ENCODE data around the gene TAOK1.

The TAOK1 gene

GRCh38 chr17:29571486-29571882 lies 181.3 kb downstream of the TAOK1 start:
- H3K9me3 ChIP-seq (ENCODE audit: control insufficient read depth, insufficient read depth, low read length) = no peaks in the 10 kb centered on the region
- peaks cover 3% of the 10 kb centered on the region; the same call in 1 of the 2 replicates for H3K4me1 ChIP-seq (ENCODE audit: insufficient read depth, low read length)
- H3K9ac ChIP-seq (ENCODE audit: low read depth, low read length) = no peak overlapping the region
- no peaks in the 10 kb centered on the region for H3K36me3 ChIP-seq (ENCODE audit: insufficient read depth, low read length)

DNA sequence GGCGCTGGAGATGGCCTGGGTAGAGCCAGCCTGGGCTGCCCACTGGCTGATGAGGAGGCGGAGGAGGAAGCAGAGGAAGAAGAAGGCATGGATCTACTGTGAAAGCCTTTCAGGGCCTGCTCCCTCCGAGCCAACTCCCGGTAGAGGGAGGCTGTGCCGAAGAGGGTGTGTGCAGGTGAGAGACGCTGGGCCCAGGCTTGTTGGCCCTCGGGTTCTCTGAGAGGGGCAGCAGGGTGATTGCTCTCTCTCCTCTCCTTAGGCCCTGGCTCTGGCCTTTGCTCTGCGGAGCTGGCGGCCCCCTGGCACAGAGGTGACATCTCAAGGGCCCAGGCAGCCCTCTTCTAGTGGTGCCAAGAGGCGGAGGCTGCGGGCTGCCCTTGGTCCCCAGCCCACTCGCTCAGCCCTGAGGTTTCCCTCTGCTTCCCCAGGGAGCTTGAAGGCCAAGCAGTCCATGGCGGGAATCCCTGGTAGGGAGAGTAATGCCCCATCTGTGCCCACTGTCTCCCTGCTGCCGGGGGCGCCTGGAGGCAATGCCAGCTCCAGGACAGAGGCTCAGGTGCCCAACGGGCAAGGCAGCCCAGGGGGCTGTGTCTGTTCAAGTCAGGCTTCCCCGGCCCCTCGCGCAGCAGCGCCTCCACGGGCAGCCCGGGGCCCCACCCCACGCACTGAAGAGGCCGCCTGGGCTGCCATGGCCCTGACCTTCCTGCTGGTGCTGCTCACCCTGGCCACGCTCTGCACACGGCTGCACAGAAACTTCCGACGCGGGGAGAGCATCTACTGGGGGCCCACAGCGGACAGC lies 181.9 kb downstream of the TAOK1 start:
- no peaks in the 10 kb centered on the region for H3K36me3 ChIP-seq (ENCODE audit: insufficient read depth, low read length)
- no peaks in the 10 kb centered on the region for H3K9me3 ChIP-seq (ENCODE audit: control insufficient read depth, insufficient read depth, low read length)
- H3K9ac ChIP-seq (ENCODE audit: low read depth, low read length) = peak overlapping the region; percentile 38; the same call in 1 of the 2 replicates
- peaks cover 3% of the 10 kb centered on the region; the same call in 1 of the 2 replicates for H3K4me1 ChIP-seq (ENCODE audit: insufficient read depth, low read length)

- H3K36me3 ChIP-seq (ENCODE audit: insufficient read depth, low read length) = no peaks in the 10 kb centered on the region
- H3K9me3 ChIP-seq (ENCODE audit: control insufficient read depth, insufficient read depth, low read length) = no peaks in the 10 kb centered on the region
- H3K4me1 ChIP-seq (ENCODE audit: insufficient read depth, low read length) = peaks cover 3% of the 10 kb centered on the region; the same call in 1 of the 2 replicates
- H3K9ac ChIP-seq (ENCODE audit: low read depth, low read length) = peak overlapping the region; percentile 38; the same call in 1 of the 2 replicates
These were observed 182.8 kb downstream of the TAOK1 start for GRCh38 chr17:29572691-29573557.

DNA sequence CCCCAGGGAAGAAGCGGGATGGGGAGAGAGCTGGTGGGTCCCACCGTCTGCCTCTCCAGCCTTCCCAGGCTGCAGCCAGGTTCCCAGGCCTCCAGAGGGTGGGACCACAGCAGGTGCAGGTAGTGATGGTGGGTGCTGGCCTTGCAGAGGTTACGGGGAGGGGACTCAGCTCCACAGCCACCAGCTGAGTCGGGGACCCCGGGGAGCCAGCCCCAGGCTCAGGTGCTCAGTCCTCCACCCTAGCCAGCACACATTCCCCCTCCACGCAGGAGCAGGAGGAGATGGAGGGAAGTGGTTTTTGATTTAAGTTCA lies 183.4 kb downstream of the TAOK1 start:
- H3K9me3 ChIP-seq (ENCODE audit: control insufficient read depth, insufficient read depth, low read length) = no peaks in the 10 kb centered on the region
- H3K4me1 ChIP-seq (ENCODE audit: insufficient read depth, low read length) = peaks cover 3% of the 10 kb centered on the region; the same call in 1 of the 2 replicates
- H3K9ac ChIP-seq (ENCODE audit: low read depth, low read length) = no peak overlapping the region
- no peaks in the 10 kb centered on the region for H3K36me3 ChIP-seq (ENCODE audit: insufficient read depth, low read length)

DNA sequence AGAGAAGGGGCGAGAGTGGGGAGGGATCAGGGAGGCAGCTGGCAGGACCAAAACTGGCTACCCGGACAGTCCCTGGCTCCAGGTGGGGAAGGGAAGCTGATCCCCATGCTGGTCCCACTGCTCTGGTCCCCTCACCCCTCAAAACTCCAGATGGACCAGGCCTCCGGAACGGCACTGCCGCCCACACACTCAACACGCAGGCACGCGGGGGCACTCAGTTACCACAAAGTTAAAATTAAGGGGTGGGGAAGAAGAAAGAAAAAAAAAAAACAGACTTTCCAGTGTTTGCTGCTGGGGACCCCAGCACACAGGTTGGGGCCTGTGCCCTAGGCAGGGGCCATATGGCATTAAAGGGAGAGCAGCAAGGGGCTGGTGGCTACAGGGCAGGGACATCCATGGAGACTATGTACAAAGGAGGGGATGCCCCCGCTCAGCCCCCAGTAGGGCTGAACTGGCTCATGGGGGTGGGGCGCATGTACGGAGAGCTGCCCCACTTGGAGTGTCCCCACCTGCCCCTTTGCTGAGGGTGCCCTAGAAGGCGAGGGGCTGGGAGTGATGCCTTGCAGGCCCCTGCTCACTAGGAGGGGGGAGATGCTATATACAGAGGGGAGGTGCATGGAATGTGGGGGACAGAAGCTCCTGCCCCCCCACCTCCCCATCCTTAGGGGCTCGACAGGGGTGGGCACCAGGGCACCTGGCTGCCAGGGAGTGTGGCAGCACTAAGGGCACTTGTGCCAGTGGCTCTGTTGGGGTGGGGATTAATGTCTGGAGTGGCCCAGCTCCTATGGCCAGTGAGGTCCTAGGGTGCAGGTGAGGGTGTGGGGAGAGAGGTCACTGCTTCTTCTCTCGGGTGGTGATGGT lies 183.9 kb downstream of the TAOK1 start:
- no peak overlapping the region for H3K9ac ChIP-seq (ENCODE audit: low read depth, low read length)
- peaks cover 3% of the 10 kb centered on the region; the same call in 1 of the 2 replicates for H3K4me1 ChIP-seq (ENCODE audit: insufficient read depth, low read length)
- no peaks in the 10 kb centered on the region for H3K9me3 ChIP-seq (ENCODE audit: control insufficient read depth, insufficient read depth, low read length)
- no peaks in the 10 kb centered on the region for H3K36me3 ChIP-seq (ENCODE audit: insufficient read depth, low read length)

DNA sequence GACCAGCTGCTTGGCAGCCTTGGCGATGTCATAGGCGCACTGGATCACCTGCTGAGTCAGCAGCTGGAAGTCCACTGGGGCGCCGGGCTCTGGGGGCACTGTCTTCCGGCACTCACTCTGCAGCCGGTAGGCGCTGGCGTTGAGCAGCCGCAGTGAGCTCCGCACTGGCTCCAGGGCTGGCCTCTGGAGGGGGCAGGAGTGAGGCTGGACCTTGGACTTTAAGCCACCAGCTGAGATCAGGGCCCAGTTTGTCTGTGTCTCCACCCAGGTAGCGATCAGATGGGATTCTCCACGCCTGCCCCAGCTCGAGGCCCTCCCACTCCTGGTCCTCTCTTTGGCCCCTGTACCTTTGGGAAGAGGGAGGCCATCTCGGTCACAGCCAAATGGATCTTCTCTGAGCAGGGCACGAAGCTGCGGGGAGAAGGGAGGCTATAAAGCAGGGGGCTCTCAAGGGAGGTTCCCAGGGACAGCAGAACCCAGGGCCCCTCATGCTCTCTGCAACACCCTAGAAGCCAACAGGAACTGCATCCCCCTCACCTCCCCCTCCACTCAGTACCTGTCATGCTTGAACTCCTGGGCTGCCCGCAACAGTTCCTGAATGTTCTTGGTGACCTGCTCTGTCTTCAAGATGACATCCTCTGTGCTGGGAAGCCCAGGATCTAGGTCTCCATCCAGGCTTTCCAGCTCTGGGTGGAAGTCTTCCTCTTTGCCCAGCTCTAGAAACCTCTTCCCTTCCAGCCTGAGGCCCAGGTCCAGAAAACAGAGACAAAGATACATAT lies 184.8 kb downstream of the TAOK1 start:
- H3K9ac ChIP-seq (ENCODE audit: low read depth, low read length) = no peak overlapping the region
- H3K4me1 ChIP-seq (ENCODE audit: insufficient read depth, low read length) = peaks cover 3% of the 10 kb centered on the region; the same call in 1 of the 2 replicates
- no peaks in the 10 kb centered on the region for H3K36me3 ChIP-seq (ENCODE audit: insufficient read depth, low read length)
- no peaks in the 10 kb centered on the region for H3K9me3 ChIP-seq (ENCODE audit: control insufficient read depth, insufficient read depth, low read length)

GRCh38 chr17:29575511-29576213 lies 185.5 kb downstream of the TAOK1 start:
- no peaks in the 10 kb centered on the region for H3K36me3 ChIP-seq (ENCODE audit: insufficient read depth, low read length)
- H3K4me1 ChIP-seq (ENCODE audit: insufficient read depth, low read length) = peaks cover 3% of the 10 kb centered on the region; the same call in 1 of the 2 replicates
- H3K9me3 ChIP-seq (ENCODE audit: control insufficient read depth, insufficient read depth, low read length) = no peaks in the 10 kb centered on the region
- H3K9ac ChIP-seq (ENCODE audit: low read depth, low read length) = no peak overlapping the region

DNA sequence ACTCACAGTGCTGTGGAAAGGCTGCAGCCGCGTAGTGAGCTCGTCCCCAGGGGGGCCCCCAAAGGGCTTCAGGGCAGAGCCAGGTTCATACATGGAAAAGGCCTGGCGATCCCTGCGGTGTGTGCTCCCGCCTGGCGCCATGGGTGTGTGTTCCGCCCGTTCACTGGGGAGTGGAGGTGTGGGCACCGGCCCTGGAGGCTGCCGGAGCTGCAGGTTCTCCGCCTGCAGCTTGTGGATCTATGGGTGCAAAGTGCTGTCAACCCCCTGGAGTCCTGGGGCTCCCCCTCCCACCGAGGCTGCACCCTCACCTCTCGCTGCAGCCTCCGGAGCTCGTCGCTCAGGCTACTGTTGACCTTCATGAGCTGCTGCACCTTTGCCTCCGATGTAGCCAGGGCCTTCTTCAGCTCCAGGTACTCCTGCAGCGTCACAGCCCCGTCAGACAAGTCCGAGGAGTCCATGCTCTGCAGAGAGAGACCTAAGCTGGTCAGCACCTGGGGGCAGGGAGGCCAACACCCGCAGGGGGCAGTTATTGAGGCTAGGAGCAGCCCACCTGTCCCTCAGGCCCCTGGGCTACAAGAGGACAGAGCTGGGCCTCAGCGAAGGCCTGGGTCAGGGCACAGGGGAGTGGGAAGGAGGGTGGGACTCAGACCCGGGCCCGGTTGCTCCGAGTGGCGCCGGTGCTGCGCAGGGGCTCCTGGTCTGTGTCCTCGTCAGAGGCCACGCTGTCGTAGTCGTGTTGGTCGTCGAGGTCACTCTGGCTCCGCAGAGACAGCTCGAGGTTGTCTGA lies 186.2 kb downstream of the TAOK1 start:
- H3K4me1 ChIP-seq (ENCODE audit: insufficient read depth, low read length) = peaks cover 3% of the 10 kb centered on the region; the same call in 1 of the 2 replicates
- H3K9me3 ChIP-seq (ENCODE audit: control insufficient read depth, insufficient read depth, low read length) = no peaks in the 10 kb centered on the region
- H3K36me3 ChIP-seq (ENCODE audit: insufficient read depth, low read length) = no peaks in the 10 kb centered on the region
- no peak overlapping the region for H3K9ac ChIP-seq (ENCODE audit: low read depth, low read length)

- Histone ChIP-seq H3K9ac (ENCODE audit: low read depth, low read length) (no peak overlapping the region), H3K36me3 (ENCODE audit: insufficient read depth, low read length) (no peaks in the 10 kb centered on the region), H3K9me3 (ENCODE audit: control insufficient read depth, insufficient read depth, low read length) (no peaks in the 10 kb centered on the region), H3K4me1 (ENCODE audit: insufficient read depth, low read length) (peaks cover 3% of the 10 kb centered on the region; the same call in 1 of the 2 replicates)
These were observed 186.8 kb downstream of the TAOK1 start for GRCh38 chr17:29577001-29577370.

GRCh38 chr17:29577385-29578211 lies 187.4 kb downstream of the TAOK1 start:
- Histone ChIP-seq H3K4me1 (ENCODE audit: insufficient read depth, low read length) (no peaks in the 10 kb centered on the region; the same call in 1 of the 2 replicates), H3K36me3 (ENCODE audit: insufficient read depth, low read length) (no peaks in the 10 kb centered on the region), H3K9me3 (ENCODE audit: control insufficient read depth, insufficient read depth, low read length) (no peaks in the 10 kb centered on the region), H3K9ac (ENCODE audit: low read depth, low read length) (no peak overlapping the region)

DNA sequence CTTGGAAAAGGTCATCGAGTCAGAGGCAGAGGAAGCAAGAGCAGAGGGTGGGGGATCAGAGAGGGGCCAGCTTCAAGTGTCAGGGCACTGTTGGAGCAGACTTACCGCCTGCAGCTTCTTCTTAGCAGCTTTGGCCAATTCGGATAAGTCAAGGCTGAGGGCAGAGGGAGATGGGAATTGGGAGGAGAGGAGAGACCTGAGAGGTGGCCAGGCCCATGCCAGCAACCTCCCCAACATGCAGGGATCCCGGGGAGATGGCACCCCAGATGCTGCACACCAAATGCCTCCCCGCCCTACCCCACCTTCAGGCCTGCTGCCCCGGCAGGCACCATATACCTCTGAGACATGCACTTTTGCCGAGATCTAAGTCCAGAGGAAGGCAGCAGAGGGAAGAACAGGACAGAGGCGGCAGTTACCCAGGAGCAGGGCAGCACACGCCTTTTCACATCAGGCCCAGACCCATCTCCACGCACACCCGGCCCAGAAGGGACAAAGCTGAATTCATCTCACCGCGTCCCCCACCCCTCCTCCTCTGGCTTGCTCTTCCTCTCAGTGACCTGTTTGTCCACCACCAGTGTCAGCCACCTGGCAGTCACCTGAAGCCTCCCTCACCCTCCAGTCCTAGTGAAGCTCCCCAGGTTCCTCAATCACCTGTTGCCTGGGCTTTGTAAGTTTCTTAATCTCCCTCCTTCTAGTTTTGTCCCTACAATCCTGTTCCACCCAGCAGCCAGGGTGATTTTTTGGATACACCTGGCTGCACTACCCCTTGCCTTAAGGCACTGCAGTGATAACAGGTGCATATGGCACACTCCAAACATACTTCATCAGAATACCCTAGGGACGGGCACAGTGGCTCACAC lies 188.7 kb downstream of the TAOK1 start:
- H3K36me3 ChIP-seq (ENCODE audit: insufficient read depth, low read length) = no peaks in the 10 kb centered on the region
- no peak overlapping the region for H3K9ac ChIP-seq (ENCODE audit: low read depth, low read length)
- H3K9me3 ChIP-seq (ENCODE audit: control insufficient read depth, insufficient read depth, low read length) = no peaks in the 10 kb centered on the region
- H3K4me1 ChIP-seq (ENCODE audit: insufficient read depth, low read length) = no peaks in the 10 kb centered on the region

Measured in ES-I3 (cell line).